Mesothelial cell of epicardium (in vitro differentiated cells): ENCODE measurements around the gene GRK5. TPM values are rescaled to one million over a fixed set of nuclear protein-coding genes. Genes with fewer than 3 reads are reported as not detected.

Experiments
- DNase-seq, 2 experiments: peaks; one replicate each; pipeline ENCODE4 v3.0.0; 2021; ENCODE audit warnings: low spot score in 2 of 2; ENCODE audit not compliant: unreplicated experiment in 2 of 2
- H3K27ac Mint-ChIP-seq: 2 replicates; pipeline ENCODE4 v1.8.0; 2021; ENCODE audit warnings: mixed read lengths
- H3K27me3 Mint-ChIP-seq: 2 replicates; pipeline ENCODE4 v1.8.0; 2021; ENCODE audit warnings: low read depth, mixed read lengths
- H3K36me3 Mint-ChIP-seq: 2 replicates; pipeline ENCODE4 v1.8.0; 2021; ENCODE audit warnings: mixed read lengths
- H3K4me1 Mint-ChIP-seq: 2 replicates; pipeline ENCODE4 v1.8.0; 2021; ENCODE audit warnings: mixed read lengths
- H3K4me3 Mint-ChIP-seq: 2 replicates; pipeline ENCODE4 v1.8.0; 2021; ENCODE audit warnings: mild to moderate bottlenecking, moderate library complexity, mixed read lengths
- H3K9me3 Mint-ChIP-seq: 2 replicates; pipeline ENCODE4 v1.8.0; 2021; ENCODE audit warnings: mixed read lengths
- CTCF ChIP-seq: fragments of 200-600 bp; sonication (generic); IDR thresholded peaks from one replicate; pipeline ENCODE4 v1.5.0; 2021; ENCODE audit warnings: antibody characterized with exemption; ENCODE audit not compliant: unreplicated experiment
- total RNA-seq: library from RNA; stranded (reverse); gene quantifications from 3 replicates; pipeline ENCODE4 v1.2.1, GENCODE V29; 2021

Gene GRK5
- total RNA-seq, 1 donor from 2014 or later, result 14.5 TPM

GRCh38 chr10:119252470-119253151, 45.2 kb downstream of the GRK5 start:
- TF ChIP-seq CTCF, result no peak
- Mint-ChIP-seq H3K4me1 (peaks cover 53% of the 10 kb centered on the region), H3K36me3 (no peaks in the 10 kb centered on the region), H3K27ac (peak overlapping the region; percentile 99), H3K4me3 (no peak overlapping the region), H3K27me3 (no peaks in the 10 kb centered on the region), H3K9me3 (no peaks in the 10 kb centered on the region)
- DNase-seq, result no peak

- peak overlapping the region; percentile 99 for H3K27ac Mint-ChIP-seq
- TF ChIP-seq CTCF, result no peak
- peaks cover 62% of the 10 kb centered on the region for H3K4me1 Mint-ChIP-seq
- H3K9me3 Mint-ChIP-seq, result no peaks in the 10 kb centered on the region
- no peaks in the 10 kb centered on the region for H3K27me3 Mint-ChIP-seq
- peak overlapping the region; percentile 40 for H3K4me3 Mint-ChIP-seq
- DNase-seq, result peak; percentile 34 to 53
- H3K36me3 Mint-ChIP-seq, result no peaks in the 10 kb centered on the region
Measured at GRCh38 chr10:119253433-119254174, 46.2 kb downstream of the GRK5 start.

- H3K27me3 Mint-ChIP-seq, result no peaks in the 10 kb centered on the region
- H3K27ac Mint-ChIP-seq, result peak overlapping the region; percentile 99
- no peaks in the 10 kb centered on the region for H3K9me3 Mint-ChIP-seq
- no peak overlapping the region for H3K4me3 Mint-ChIP-seq
- no peak for TF ChIP-seq CTCF
- peaks cover 68% of the 10 kb centered on the region for H3K4me1 Mint-ChIP-seq
- no peak for DNase-seq
- H3K36me3 Mint-ChIP-seq, result no peaks in the 10 kb centered on the region
Measured at GRCh38 chr10:119254335-119254734, 47.0 kb downstream of the GRK5 start.

GRCh38 chr10:119256030-119256429, 48.7 kb downstream of the GRK5 start:
- DNase-seq, result no peak
- Mint-ChIP-seq H3K9me3 (no peaks in the 10 kb centered on the region), H3K4me3 (no peak overlapping the region), H3K36me3 (no peaks in the 10 kb centered on the region), H3K27me3 (no peaks in the 10 kb centered on the region), H3K27ac (peak overlapping the region; percentile 25), H3K4me1 (peaks cover 60% of the 10 kb centered on the region)
- TF ChIP-seq CTCF, result no peak

- Mint-ChIP-seq H3K4me3 (no peak overlapping the region), H3K27me3 (no peaks in the 10 kb centered on the region), H3K27ac (no peak overlapping the region), H3K4me1 (peaks cover 51% of the 10 kb centered on the region), H3K36me3 (no peaks in the 10 kb centered on the region), H3K9me3 (no peaks in the 10 kb centered on the region)
- DNase-seq, result no peak
- no peak for TF ChIP-seq CTCF
Measured at GRCh38 chr10:119256897-119257296, 49.5 kb downstream of the GRK5 start.
